ENCODE measurements around the gene ZMAT1.
"Not testable (repeated sequence)": the region's sequence is repeated elsewhere in the genome, so short reads cannot be mapped to it uniquely, and the experiment has no call there.

The ZMAT1 gene

GRCh38 chrX:101931488-101932248 lies at the start of gene ZMAT1:
ZMAT1 (minus strand) TSS chrX:101932027; CDS start chrX:101932008, 19 bp downstream.
- DNase-seq (ENCODE audit: low read depth), result peak; percentile 43
- peak within 1 kb of the TSS; percentile 47 for H3K4me3 ChIP-seq (ENCODE audit: low read depth, low read length)

GRCh38 chrX:101977106-101977505 lies 45.3 kb upstream of the ZMAT1 start:
- H3K4me3 ChIP-seq (ENCODE audit: low read depth, low read length), result no peak overlapping the region
- no peak for DNase-seq (ENCODE audit: low read depth)

GRCh38 chrX:101973066-101973465 lies 41.2 kb upstream of the ZMAT1 start:
- DNase-seq (ENCODE audit: low read depth), result no peak
- H3K4me3 ChIP-seq (ENCODE audit: low read depth, low read length), result no peak overlapping the region

- DNase-seq (ENCODE audit: low read depth); H3K4me3 ChIP-seq (ENCODE audit: low read depth, low read length): not testable (repeated sequence)
Measured at GRCh38 chrX:101964923-101965539, 33.2 kb upstream of the ZMAT1 start.

- DNase-seq (ENCODE audit: low read depth), result peak; percentile 47
- H3K4me3 ChIP-seq (ENCODE audit: low read depth, low read length), result no peak overlapping the region
Measured at GRCh38 chrX:101958139-101958538, 26.3 kb upstream of the ZMAT1 start.

- no peak for DNase-seq (ENCODE audit: low read depth)
- H3K4me3 ChIP-seq (ENCODE audit: low read depth, low read length), result no peak overlapping the region
Measured at GRCh38 chrX:101957174-101957573, 25.3 kb upstream of the ZMAT1 start.

GRCh38 chrX:101956556-101956955 lies 24.7 kb upstream of the ZMAT1 start:
- no peak overlapping the region for H3K4me3 ChIP-seq (ENCODE audit: low read depth, low read length)
- DNase-seq (ENCODE audit: low read depth), result no peak

GRCh38 chrX:101950581-101950980 lies 18.8 kb upstream of the ZMAT1 start:
- no peak overlapping the region for H3K4me3 ChIP-seq (ENCODE audit: low read depth, low read length)

GRCh38 chrX:101932249-101932570 lies 383 bp upstream of the ZMAT1 start:
- H3K4me3 ChIP-seq (ENCODE audit: low read depth, low read length), result peak overlapping the region; percentile 47
- DNase-seq (ENCODE audit: low read depth), result no peak

More at GRCh38 chrX:101950581-101950980, 18.8 kb upstream of the ZMAT1 start:
- no peak for DNase-seq (ENCODE audit: low read depth)

GRCh38 chrX:101931136-101931487 lies 715 bp downstream of the ZMAT1 start:
- peak overlapping the region; percentile 47 for H3K4me3 ChIP-seq (ENCODE audit: low read depth, low read length)
- no peak for DNase-seq (ENCODE audit: low read depth)

- no peak overlapping the region for H3K4me3 ChIP-seq (ENCODE audit: low read depth, low read length)
- no peak for DNase-seq (ENCODE audit: low read depth)
Measured at GRCh38 chrX:101925733-101926132, 6.1 kb downstream of the ZMAT1 start.

GRCh38 chrX:101918751-101919150 lies 13.1 kb downstream of the ZMAT1 start:
- no peak overlapping the region for H3K4me3 ChIP-seq (ENCODE audit: low read depth, low read length)
- DNase-seq (ENCODE audit: low read depth), result no peak

- no peak overlapping the region for H3K4me3 ChIP-seq (ENCODE audit: low read depth, low read length)
- DNase-seq (ENCODE audit: low read depth), result no peak
Measured at GRCh38 chrX:101906136-101906796, 25.6 kb downstream of the ZMAT1 start.

- no peak for DNase-seq (ENCODE audit: low read depth)
- no peak overlapping the region for H3K4me3 ChIP-seq (ENCODE audit: low read depth, low read length)
Measured at GRCh38 chrX:101904996-101905395, 26.8 kb downstream of the ZMAT1 start.

All from skeletal muscle cell (primary cell).